Body of pancreas (tissue), 4 donors: ENCODE measurements around the gene HBD. TPM values are rescaled to one million over a fixed set of nuclear protein-coding genes. Genes with fewer than 3 reads are reported as not detected.

Experiments
- ATAC-seq: fragments of 150-250 bp; one replicate; pipeline ENCODE4 v1.9.1; 2016
- DNase-seq, 4 donors: peaks; one replicate each; pipeline ENCODE4 v3.0.0-alpha.2; 2019
- H3K27ac ChIP-seq, 4 donors: fragments of 200-600 bp; sonication (generic); 1 replicate in 3 of 4; 2 replicates in 1 of 4; pipeline versions ENCODE4 v1.5.1 to v1.6.1; 2016 to 2019; ENCODE audit warnings: mild to moderate bottlenecking in 1 of 4, mixed read lengths in 1 of 4, moderate library complexity in 1 of 4
- H3K27me3 ChIP-seq, 2 donors: fragments of 200-600 bp; sonication (generic); one replicate each; pipeline ENCODE4 v1.6.0; 2016; ENCODE audit warnings: mild to moderate bottlenecking in 1 of 2
- H3K36me3 ChIP-seq, 2 donors: fragments of 200-600 bp; sonication (generic); replicated peaks in 1 of 2; 2 replicates each; pipeline ENCODE4 v1.5.1; 2016; ENCODE audit warnings: low read depth in 2 of 2; ENCODE audit not compliant: insufficient read depth in 1 of 2
- H3K4me1 ChIP-seq: fragments of 200-600 bp; sonication (generic); one replicate; pipeline ENCODE4 v1.6.0; 2016
- H3K4me3 ChIP-seq, 2 donors: fragments of 200-600 bp; sonication (generic); 1 replicate in 1 of 2; 2 replicates in 1 of 2; pipeline ENCODE4 v1.5.1; 2016 to 2019
- H3K9me3 ChIP-seq, 3 donors: fragments of 200-600 bp; sonication (generic); 1 replicate in 2 of 3; 2 replicates in 1 of 3; pipeline ENCODE4 v1.5.1; 2016
- POLR2A ChIP-seq, 3 donors: fragments of 450-650 bp; IDR thresholded peaks; one replicate each; pipeline ENCODE4 v1.6.1; 2016; ENCODE audit warnings: antibody characterized with exemption in 3 of 3, mild to moderate bottlenecking in 2 of 3
- WGBS, 2 donors: methylation state at CpG; one replicate each; pipeline ENCODE4 v1.1.5; 2017; 5-methylcytosine and 5-hydroxymethylcytosine counted together
- intact Hi-C: fragments of 100-400 bp; cut with DNase I; formaldehyde crosslinking; loops from one replicate; pipeline ENCODE4 v1.15.1; 2023
- total RNA-seq, 2 donors: library from RNA; depleted of rRNA; stranded (reverse); fragments of >200 nt; gene quantifications; one replicate each; pipeline ENCODE4 v1.1.0, GENCODE V29; 2016
- TF ChIP-seq, protein P1 (sequence below), 7 experiments: fragments of 450-650 bp in 4 of 7; fragments of 200-600 bp in 3 of 7; sonication (generic) in 3 of 7; IDR thresholded peaks; one replicate each; pipeline ENCODE4 v1.5.1; 2016 to 2019; ENCODE audit warnings: antibody characterized with exemption in 7 of 7

The HBD gene
- total RNA-seq, 2 donors from 2014 or later, result not detected

DNA sequence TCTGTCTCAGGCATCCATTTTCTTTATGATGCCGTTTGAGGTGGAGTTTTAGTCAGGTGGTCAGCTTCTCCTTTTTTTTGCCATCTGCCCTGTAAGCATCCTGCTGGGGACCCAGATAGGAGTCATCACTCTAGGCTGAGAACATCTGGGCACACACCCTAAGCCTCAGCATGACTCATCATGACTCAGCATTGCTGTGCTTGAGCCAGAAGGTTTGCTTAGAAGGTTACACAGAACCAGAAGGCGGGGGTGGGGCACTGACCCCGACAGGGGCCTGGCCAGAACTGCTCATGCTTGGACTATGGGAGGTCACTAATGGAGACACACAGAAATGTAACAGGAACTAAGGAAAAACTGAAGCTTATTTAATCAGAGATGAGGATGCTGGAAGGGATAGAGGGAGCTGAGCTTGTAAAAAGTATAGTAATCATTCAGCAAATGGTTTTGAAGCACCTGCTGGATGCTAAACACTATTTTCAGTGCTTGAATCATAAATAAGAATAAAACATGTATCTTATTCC, 46.4 kb upstream of the HBD start:
- intact Hi-C loops, result no loop called here
- Histone ChIP-seq H3K27ac (no peak overlapping the region), H3K27me3 (no peaks in the 10 kb centered on the region), H3K36me3 (no peaks in the 10 kb centered on the region), H3K9me3 (no peaks in the 10 kb centered on the region), H3K4me3 (no peak overlapping the region), H3K4me1 (no peaks in the 10 kb centered on the region)
- DNase-seq, result peak in 3 of 4 donors; percentile 18 to 53 (median 20)
- ATAC-seq, result peak; percentile 53
- WGBS, 2 donors, result 49 to 63% methylated on average over 3 of the region's 3 CpGs
- TF ChIP-seq POLR2A (IDR thresholded peaks at IDR 0.05), result no peak
- TF ChIP-seq, protein P1, sequence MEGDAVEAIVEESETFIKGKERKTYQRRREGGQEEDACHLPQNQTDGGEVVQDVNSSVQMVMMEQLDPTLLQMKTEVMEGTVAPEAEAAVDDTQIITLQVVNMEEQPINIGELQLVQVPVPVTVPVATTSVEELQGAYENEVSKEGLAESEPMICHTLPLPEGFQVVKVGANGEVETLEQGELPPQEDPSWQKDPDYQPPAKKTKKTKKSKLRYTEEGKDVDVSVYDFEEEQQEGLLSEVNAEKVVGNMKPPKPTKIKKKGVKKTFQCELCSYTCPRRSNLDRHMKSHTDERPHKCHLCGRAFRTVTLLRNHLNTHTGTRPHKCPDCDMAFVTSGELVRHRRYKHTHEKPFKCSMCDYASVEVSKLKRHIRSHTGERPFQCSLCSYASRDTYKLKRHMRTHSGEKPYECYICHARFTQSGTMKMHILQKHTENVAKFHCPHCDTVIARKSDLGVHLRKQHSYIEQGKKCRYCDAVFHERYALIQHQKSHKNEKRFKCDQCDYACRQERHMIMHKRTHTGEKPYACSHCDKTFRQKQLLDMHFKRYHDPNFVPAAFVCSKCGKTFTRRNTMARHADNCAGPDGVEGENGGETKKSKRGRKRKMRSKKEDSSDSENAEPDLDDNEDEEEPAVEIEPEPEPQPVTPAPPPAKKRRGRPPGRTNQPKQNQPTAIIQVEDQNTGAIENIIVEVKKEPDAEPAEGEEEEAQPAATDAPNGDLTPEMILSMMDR (IDR thresholded peaks at IDR 0.05), result no peak

DNA sequence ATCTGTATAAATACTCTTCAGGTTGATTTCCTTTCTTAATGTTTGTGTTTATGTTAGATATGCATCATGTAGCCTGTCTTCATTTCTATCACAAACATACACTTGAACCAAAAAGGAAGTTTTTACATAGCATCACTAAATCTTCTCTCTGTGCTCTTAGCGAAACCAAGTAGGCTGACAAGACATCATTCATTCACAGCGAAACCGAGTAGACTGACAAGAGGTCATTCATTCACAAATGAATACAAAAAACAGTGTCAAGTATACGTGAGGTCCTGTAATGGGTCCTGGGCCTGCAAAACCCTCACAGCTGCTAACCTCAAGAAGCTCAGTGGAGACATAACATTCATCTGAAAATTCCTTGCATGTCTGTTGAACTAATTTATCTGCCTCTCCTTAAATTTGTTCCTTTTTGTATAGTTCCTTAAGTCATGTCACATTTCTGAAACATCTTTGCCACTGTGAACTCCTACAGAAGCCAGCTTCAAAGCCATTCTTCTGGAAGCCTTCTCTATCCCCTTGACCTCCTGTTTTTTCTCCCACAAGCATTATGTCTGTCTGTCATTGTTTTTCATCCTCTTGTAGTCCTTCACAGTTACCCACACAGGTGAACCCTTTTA, 45.3 kb upstream of the HBD start:
- no peak for ATAC-seq
- 71 to 72% methylated on average over 4 of the region's 4 CpGs for WGBS, 2 donors
- Histone ChIP-seq H3K27me3 (no peaks in the 10 kb centered on the region), H3K9me3 (no peaks in the 10 kb centered on the region), H3K27ac (no peak overlapping the region), H3K4me3 (no peak overlapping the region), H3K4me1 (no peaks in the 10 kb centered on the region), H3K36me3 (no peaks in the 10 kb centered on the region)
- intact Hi-C loops, result no loop called here
- DNase-seq, result no peak
- TF ChIP-seq, protein P1 (IDR thresholded peaks at IDR 0.05), result no peak
- TF ChIP-seq POLR2A (IDR thresholded peaks at IDR 0.05), result no peak

DNA sequence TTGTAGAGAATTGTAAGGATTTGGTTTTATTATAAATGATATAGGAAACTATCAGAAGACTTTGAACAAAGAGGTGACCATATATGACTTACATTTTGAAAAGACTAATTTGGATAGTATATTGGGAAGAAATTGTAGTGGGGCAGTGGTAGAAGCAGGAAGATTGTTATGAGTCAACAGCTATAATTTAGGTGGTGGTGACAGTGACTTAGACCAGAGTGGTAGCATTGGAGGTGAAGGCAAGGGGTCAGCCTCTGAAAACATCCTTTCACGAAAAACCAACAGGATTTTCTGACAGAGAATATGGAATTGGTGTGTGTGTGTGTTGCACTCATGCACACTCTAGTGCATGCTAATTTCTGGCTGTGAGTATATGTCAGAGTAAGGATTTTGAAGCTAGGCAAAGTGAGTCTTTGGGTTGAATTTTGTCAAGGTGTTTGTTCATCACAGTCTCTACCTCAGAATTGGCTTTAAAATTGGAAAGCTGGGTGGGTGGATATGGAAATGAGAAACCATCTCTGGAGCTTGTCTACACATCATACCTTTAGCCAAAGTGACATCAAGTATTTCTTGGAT, 43.6 kb upstream of the HBD start:
- WGBS, 2 donors, result 73 to 75% methylated on average over 1 of the region's 1 CpG
- H3K27ac ChIP-seq, result no peak overlapping the region
- H3K9me3 ChIP-seq, result no peaks in the 10 kb centered on the region
- no peak for DNase-seq
- intact Hi-C loops, result no loop called here
- no peaks in the 10 kb centered on the region for H3K4me1 ChIP-seq
- H3K4me3 ChIP-seq, result no peak overlapping the region
- no peaks in the 10 kb centered on the region for H3K27me3 ChIP-seq
- H3K36me3 ChIP-seq, result no peaks in the 10 kb centered on the region
- ATAC-seq, result no peak
- TF ChIP-seq POLR2A (IDR thresholded peaks at IDR 0.05), result no peak
- TF ChIP-seq, protein P1 (IDR thresholded peaks at IDR 0.05), result no peak

GRCh38 chr11:5276697-5277096, 42.4 kb upstream of the HBD start:
- no peak overlapping the region for H3K4me3 ChIP-seq
- intact Hi-C loops, result no loop called here
- DNase-seq (no peak), ATAC-seq (no peak)
- no peak for TF ChIP-seq POLR2A (IDR thresholded peaks at IDR 0.05)
- TF ChIP-seq, protein P1 (IDR thresholded peaks at IDR 0.05), result no peak
- H3K27me3 ChIP-seq, result no peaks in the 10 kb centered on the region
- no peak overlapping the region for H3K27ac ChIP-seq
- no peaks in the 10 kb centered on the region for H3K9me3 ChIP-seq
- H3K36me3 ChIP-seq, result no peaks in the 10 kb centered on the region
- WGBS, 2 donors, result 57 to 65% methylated on average over 2 of the region's 2 CpGs
- no peaks in the 10 kb centered on the region for H3K4me1 ChIP-seq
